ENCODE data around the gene HOXA4.

DNA sequence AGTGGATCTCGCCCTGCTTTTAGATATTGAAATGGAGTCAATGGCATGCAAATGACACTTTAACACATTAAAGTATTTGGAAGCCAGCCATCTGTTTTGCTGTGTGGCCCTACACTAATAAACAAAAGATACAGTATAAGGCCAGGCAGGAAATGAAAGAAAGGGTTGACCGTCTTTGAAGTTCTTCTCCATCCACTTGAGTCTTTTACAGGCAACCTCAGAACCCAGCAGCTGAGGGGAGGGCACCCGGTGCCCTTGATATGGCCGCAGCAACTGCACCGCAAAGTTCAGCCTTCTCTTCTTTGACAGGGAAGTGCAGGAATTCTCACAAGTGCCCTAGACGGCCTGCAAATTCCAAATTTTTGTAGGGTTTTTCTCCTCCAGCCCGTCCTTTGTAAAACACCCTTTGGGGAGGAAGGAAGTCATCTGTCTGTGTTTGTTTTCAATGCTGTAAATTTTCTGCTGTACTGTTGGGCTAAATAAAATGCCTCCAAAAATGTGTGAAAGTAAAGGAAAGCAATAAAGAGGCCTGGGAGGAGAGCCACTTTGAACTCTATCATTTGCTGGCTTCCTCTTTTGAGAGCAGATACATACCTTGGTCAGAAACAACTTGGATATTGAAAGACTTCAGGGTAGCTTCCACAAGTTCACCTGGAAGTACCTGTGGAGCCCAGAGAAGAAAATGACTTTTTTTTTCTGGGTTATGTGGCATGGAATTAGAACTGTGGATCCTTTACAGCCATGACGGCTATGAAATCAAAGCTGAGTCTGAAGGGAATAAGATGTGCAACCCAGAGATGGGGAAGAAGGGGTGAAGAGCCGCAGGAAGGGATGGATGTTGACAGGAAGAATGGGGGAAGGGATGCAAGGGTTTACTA is 38.4 kb downstream of the HOXA4 start:
- TF ChIP-seq POLR2A (IDR thresholded peaks at IDR 0.05; ENCODE audit: low read depth, low read length) (no peak), SMC3 (IDR thresholded peaks at IDR 0.05; ENCODE audit: low read depth, low read length) (no peak), RCOR1 (IDR thresholded peaks at IDR 0.05; ENCODE audit: insufficient replicate concordance, low read length) (no peak), FOS (IDR thresholded peaks at IDR 0.05; ENCODE audit: low read depth, low read length) (no peak), CHD1 (IDR thresholded peaks at IDR 0.05; ENCODE audit: low read depth, low read length) (no peak), CEBPB (IDR thresholded peaks at IDR 0.05; ENCODE audit: low read depth, low read length) (no peak), MXI1 (IDR thresholded peaks at IDR 0.05; ENCODE audit: borderline replicate concordance, low read depth, low read length) (no peak)
- TF ChIP-seq, protein P1, sequence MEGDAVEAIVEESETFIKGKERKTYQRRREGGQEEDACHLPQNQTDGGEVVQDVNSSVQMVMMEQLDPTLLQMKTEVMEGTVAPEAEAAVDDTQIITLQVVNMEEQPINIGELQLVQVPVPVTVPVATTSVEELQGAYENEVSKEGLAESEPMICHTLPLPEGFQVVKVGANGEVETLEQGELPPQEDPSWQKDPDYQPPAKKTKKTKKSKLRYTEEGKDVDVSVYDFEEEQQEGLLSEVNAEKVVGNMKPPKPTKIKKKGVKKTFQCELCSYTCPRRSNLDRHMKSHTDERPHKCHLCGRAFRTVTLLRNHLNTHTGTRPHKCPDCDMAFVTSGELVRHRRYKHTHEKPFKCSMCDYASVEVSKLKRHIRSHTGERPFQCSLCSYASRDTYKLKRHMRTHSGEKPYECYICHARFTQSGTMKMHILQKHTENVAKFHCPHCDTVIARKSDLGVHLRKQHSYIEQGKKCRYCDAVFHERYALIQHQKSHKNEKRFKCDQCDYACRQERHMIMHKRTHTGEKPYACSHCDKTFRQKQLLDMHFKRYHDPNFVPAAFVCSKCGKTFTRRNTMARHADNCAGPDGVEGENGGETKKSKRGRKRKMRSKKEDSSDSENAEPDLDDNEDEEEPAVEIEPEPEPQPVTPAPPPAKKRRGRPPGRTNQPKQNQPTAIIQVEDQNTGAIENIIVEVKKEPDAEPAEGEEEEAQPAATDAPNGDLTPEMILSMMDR (conservative IDR thresholded peaks at IDR 0.05; ENCODE audit: low read depth, low read length): no peak

Measured in IMR-90 (cell line).